Gastroesophageal sphincter (tissue), 3 donors: Measurements from ENCODE around the gene PTH2.

Experiments used
- CTCF ChIP-seq, 4 experiments: fragments of 200-600 bp in 2 of 4; fragments of 450-650 bp in 2 of 4; sonication (generic) in 1 of 4; IDR thresholded peaks; one replicate each; pipeline ENCODE4 v1.5.1; 2017 to 2019; ENCODE audit warnings: antibody characterized with exemption in 4 of 4, mild to moderate bottlenecking in 2 of 4, moderate library complexity in 2 of 4
- EP300 ChIP-seq: sonication (generic); formaldehyde crosslinking; IDR thresholded peaks from one replicate; pipeline ENCODE4 v1.6.1; 2017; ENCODE audit warnings: antibody characterized with exemption, mild to moderate bottlenecking
- POLR2AphosphoS5 ChIP-seq: sonication (generic); formaldehyde crosslinking; IDR thresholded peaks from one replicate; pipeline ENCODE4 v1.6.1; 2017; ENCODE audit warnings: antibody characterized with exemption

GRCh38 chr19:49423985-49424303 is 703 bp upstream of the PTH2 start:
- TF ChIP-seq EP300 (no peak), CTCF (IDR thresholded peaks at IDR 0.05) (no peak), POLR2AphosphoS5 (no peak)
